CD4-positive, alpha-beta T cell (primary cell): ENCODE measurements around the gene SLC44A1. TPM values are rescaled to one million over a fixed set of nuclear protein-coding genes. Genes with fewer than 3 reads are reported as not detected.

Experiments
- ATAC-seq: fragments of 200-7000 bp; cut with Tn5 transposase; one replicate; pipeline ENCODE4 v1.10.0; 2022; ENCODE audit warnings: mild to moderate bottlenecking; ENCODE audit not compliant: poor library complexity
- CTCF ChIA-PET: fragments of 350-600 bp; sonication (Branson Sonifier 250); formaldehyde crosslinking; loops from one replicate; lab custom pipeline; 2021; ENCODE audit warnings: antibody characterized with exemption, inconsistent platforms; lab: Charles Lee
- POLR2A ChIA-PET: fragments of 350-600 bp; sonication (Branson Sonifier 250); formaldehyde crosslinking; loops from one replicate; lab custom pipeline; 2021; ENCODE audit warnings: antibody characterized with exemption, inconsistent platforms; lab: Charles Lee
- DNase-seq, 14 experiments: peaks; one replicate each; pipeline ENCODE4 v3.0.0-alpha.2; 2013 to 2020; ENCODE audit warnings: mixed read lengths in 2 of 14
- H3K27ac ChIP-seq, 2 donors: one replicate each; pipeline versions ENCODE4 v1.5.1 to v1.7.0; 2013; ENCODE audit warnings: low read length in 2 of 2, low read depth in 1 of 2, mild to moderate bottlenecking in 1 of 2
- H3K27me3 ChIP-seq, 2 experiments: 1 replicate in 1 of 2; 2 replicates in 1 of 2; pipeline versions ENCODE4 v1.6.1 to v1.7.0; 2013; ENCODE audit warnings: low read length in 2 of 2, control low read depth in 1 of 2, mild to moderate bottlenecking in 1 of 2, moderate library complexity in 1 of 2; ENCODE audit not compliant: insufficient read depth in 2 of 2, control insufficient read depth in 1 of 2
- H3K36me3 ChIP-seq: one replicate; pipeline ENCODE4 v1.6.1; 2013; ENCODE audit warnings: low read length, control low read depth; ENCODE audit not compliant: insufficient read depth
- H3K4me1 ChIP-seq: one replicate; pipeline ENCODE4 v1.6.1; 2013; ENCODE audit warnings: low read length, control low read depth; ENCODE audit not compliant: insufficient read depth
- H3K4me3 ChIP-seq: one replicate; pipeline ENCODE4 v1.5.1; 2013; ENCODE audit warnings: mild to moderate bottlenecking, low read length, moderate library complexity
- H3K9me3 ChIP-seq, 2 experiments: 1 replicate in 1 of 2; 2 replicates in 1 of 2; pipeline versions ENCODE4 v1.6.1 to v1.7.0; 2013; ENCODE audit warnings: low read length in 2 of 2, mild to moderate bottlenecking in 2 of 2, control low read depth in 1 of 2, moderate library complexity in 1 of 2; ENCODE audit not compliant: control insufficient read depth in 1 of 2, insufficient read depth in 1 of 2
- H3K27ac Mint-ChIP-seq: one replicate; pipeline ENCODE4 v1.8.0; 2020; ENCODE audit warnings: mixed read lengths
- H3K27me3 Mint-ChIP-seq: one replicate; pipeline ENCODE4 v1.8.0; 2021; ENCODE audit warnings: mixed read lengths
- H3K36me3 Mint-ChIP-seq: one replicate; pipeline ENCODE4 v1.8.0; 2021; ENCODE audit warnings: low read depth, mixed read lengths
- H3K4me1 Mint-ChIP-seq: one replicate; pipeline ENCODE4 v1.8.0; 2021; ENCODE audit warnings: low read depth, mixed read lengths
- H3K4me3 Mint-ChIP-seq: one replicate; pipeline ENCODE4 v1.8.0; 2020; ENCODE audit warnings: mild to moderate bottlenecking, mixed read lengths
- H3K9me3 Mint-ChIP-seq: one replicate; pipeline ENCODE4 v1.8.0; 2020; ENCODE audit warnings: mixed read lengths
- CTCF ChIP-seq: fragments of 200-600 bp; IDR thresholded peaks from one replicate; pipeline ENCODE4 v1.8.0; 2022; ENCODE audit warnings: antibody characterized with exemption, mild to moderate bottlenecking
- intact Hi-C, 2 experiments: fragments of 100-400 bp; cut with DNase I in 1 of 2; cut with micrococcal nuclease in 1 of 2; formaldehyde crosslinking; loops; one replicate each; pipeline versions ENCODE4 v1.15.1 to v1.9.0; 2023 to 2025; cut with DNase I, micrococcal nuclease
- total RNA-seq, 174 experiments: library from RNA in 2 of 174; stranded (reverse) in 2 of 174; gene quantifications; one replicate each; pipeline ENCODE4 v1.2.3 and lab custom pipeline; 2021 to 2026

SLC44A1 gene
- total RNA-seq, 2 experiments from 2014 or later = 5.1 to 5.9 TPM

- no peaks in the 10 kb centered on the region for H3K9me3 ChIP-seq
- ATAC-seq (no peak), DNase-seq (no peak)
- no peaks in the 10 kb centered on the region for H3K36me3 ChIP-seq
- H3K27me3 ChIP-seq = peaks cover 3 to 4% of the 10 kb centered on the region in 2 experiments
- peaks cover 17% of the 10 kb centered on the region for H3K27me3 Mint-ChIP-seq
- no peak for TF ChIP-seq CTCF
- no peak overlapping the region for H3K27ac Mint-ChIP-seq
- H3K4me3 ChIP-seq = no peak overlapping the region
- ChIA-PET CTCF (no interaction called here), POLR2A (no interaction called here)
- H3K36me3 Mint-ChIP-seq = no peaks in the 10 kb centered on the region
- intact Hi-C loops = no loop called here
- H3K4me1 Mint-ChIP-seq = no peaks in the 10 kb centered on the region
- no peak overlapping the region for H3K4me3 Mint-ChIP-seq
- no peaks in the 10 kb centered on the region for H3K9me3 Mint-ChIP-seq
- no peaks in the 10 kb centered on the region for H3K4me1 ChIP-seq
- no peak overlapping the region for H3K27ac ChIP-seq
These were observed 10.6 kb upstream of the SLC44A1 start for GRCh38 chr9:105233873-105234272.

DNA sequence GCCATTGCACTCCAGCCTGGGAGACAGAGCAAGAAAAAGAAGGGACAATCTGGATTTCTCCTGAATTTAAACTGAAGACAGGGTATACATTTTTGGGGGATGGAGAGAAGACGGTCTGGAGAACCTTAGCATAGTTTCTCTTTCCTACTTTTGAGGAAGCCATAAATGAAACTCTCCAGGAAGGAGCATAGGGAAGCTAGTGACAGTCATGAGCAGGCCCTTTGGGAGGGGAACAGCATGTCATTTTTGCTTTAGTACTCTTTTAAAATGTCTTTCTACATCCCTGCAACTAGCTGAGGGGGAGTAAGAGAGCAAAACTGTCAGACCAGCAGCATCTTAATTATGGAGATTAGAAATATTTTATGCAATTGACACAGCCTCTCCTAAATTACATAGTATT is 8.2 kb upstream of the SLC44A1 start:
- Histone ChIP-seq H3K4me1 (no peaks in the 10 kb centered on the region), H3K27ac (no peak overlapping the region), H3K36me3 (no peaks in the 10 kb centered on the region), H3K27me3 (peaks cover 3 to 5% of the 10 kb centered on the region in 2 experiments), H3K4me3 (no peak overlapping the region), H3K9me3 (no peaks in the 10 kb centered on the region)
- H3K27me3 Mint-ChIP-seq = peaks cover 28% of the 10 kb centered on the region
- intact Hi-C loops = no loop called here
- no peak overlapping the region for H3K4me3 Mint-ChIP-seq
- no peak overlapping the region for H3K27ac Mint-ChIP-seq
- no peaks in the 10 kb centered on the region for H3K9me3 Mint-ChIP-seq
- no peak for TF ChIP-seq CTCF
- POLR2A ChIA-PET = no interaction called here
- H3K36me3 Mint-ChIP-seq = no peaks in the 10 kb centered on the region
- no peak for DNase-seq
- CTCF ChIA-PET = no interaction called here
- ATAC-seq = no peak
- no peaks in the 10 kb centered on the region for H3K4me1 Mint-ChIP-seq

- Mint-ChIP-seq H3K27ac (no peak overlapping the region), H3K27me3 (peaks cover 38% of the 10 kb centered on the region), H3K36me3 (no peaks in the 10 kb centered on the region), H3K9me3 (no peaks in the 10 kb centered on the region), H3K4me1 (no peaks in the 10 kb centered on the region), H3K4me3 (no peak overlapping the region)
- intact Hi-C loops = no loop called here
- Histone ChIP-seq H3K36me3 (no peaks in the 10 kb centered on the region), H3K4me3 (no peak overlapping the region), H3K27ac (no peak overlapping the region), H3K9me3 (no peaks in the 10 kb centered on the region), H3K4me1 (no peaks in the 10 kb centered on the region), H3K27me3 (peaks cover 3 to 10% of the 10 kb centered on the region in 2 experiments)
- TF ChIP-seq CTCF = no peak
- ChIA-PET CTCF (no interaction called here), POLR2A (no interaction called here)
- no peak for ATAC-seq
- DNase-seq = no peak
These were observed 7.2 kb upstream of the SLC44A1 start for GRCh38 chr9:105237246-105237645.
